Liver (tissue), 3 donors: ENCODE measurements around the gene RPP25L.

Experiments used
- ATF3 ChIP-seq: IDR thresholded peaks from 2 replicates; pipeline ENCODE4 v1.6.1; 2016; ENCODE audit warnings: antibody characterized with exemption
- EGR1 ChIP-seq, 2 donors: IDR thresholded peaks; 2 replicates each; pipeline ENCODE4 v1.6.1; 2016 to 2018; ENCODE audit warnings: antibody characterized with exemption in 2 of 2, low read depth in 2 of 2
- RAD21 ChIP-seq, 2 donors: IDR thresholded peaks; 2 replicates each; pipeline ENCODE4 v1.6.1; 2016; ENCODE audit warnings: antibody characterized with exemption in 2 of 2, mild to moderate bottlenecking in 2 of 2
- SP1 ChIP-seq: IDR thresholded peaks from 2 replicates; pipeline ENCODE4 v1.6.1; 2018; ENCODE audit warnings: antibody characterized with exemption, mild to moderate bottlenecking
- TAF1 ChIP-seq: conservative IDR thresholded peaks from 2 replicates; pipeline ENCODE4 v1.6.1; 2016; ENCODE audit warnings: antibody characterized with exemption, mild to moderate bottlenecking
- TF ChIP-seq, protein P1 (sequence below): fragments of 150-350 bp; IDR thresholded peaks from 2 replicates; pipeline ENCODE4 v1.5.1; 2017; ENCODE audit warnings: improper control_type of control experiment, low read depth, low read length; ENCODE audit not compliant: missing input control
- TF ChIP-seq, protein P2 (sequence below): IDR thresholded peaks from 2 replicates; pipeline ENCODE4 v1.6.1; 2016; ENCODE audit warnings: antibody characterized with exemption
- donor health status: healthy.
- donor health status: healthy.

GRCh38 chr9:34573599-34574325 is 38.1 kb downstream of the RPP25L start:
- TF ChIP-seq, protein P1, sequence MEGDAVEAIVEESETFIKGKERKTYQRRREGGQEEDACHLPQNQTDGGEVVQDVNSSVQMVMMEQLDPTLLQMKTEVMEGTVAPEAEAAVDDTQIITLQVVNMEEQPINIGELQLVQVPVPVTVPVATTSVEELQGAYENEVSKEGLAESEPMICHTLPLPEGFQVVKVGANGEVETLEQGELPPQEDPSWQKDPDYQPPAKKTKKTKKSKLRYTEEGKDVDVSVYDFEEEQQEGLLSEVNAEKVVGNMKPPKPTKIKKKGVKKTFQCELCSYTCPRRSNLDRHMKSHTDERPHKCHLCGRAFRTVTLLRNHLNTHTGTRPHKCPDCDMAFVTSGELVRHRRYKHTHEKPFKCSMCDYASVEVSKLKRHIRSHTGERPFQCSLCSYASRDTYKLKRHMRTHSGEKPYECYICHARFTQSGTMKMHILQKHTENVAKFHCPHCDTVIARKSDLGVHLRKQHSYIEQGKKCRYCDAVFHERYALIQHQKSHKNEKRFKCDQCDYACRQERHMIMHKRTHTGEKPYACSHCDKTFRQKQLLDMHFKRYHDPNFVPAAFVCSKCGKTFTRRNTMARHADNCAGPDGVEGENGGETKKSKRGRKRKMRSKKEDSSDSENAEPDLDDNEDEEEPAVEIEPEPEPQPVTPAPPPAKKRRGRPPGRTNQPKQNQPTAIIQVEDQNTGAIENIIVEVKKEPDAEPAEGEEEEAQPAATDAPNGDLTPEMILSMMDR, result no peak
- TF ChIP-seq SP1, result no peak
- no peak for TF ChIP-seq TAF1
- TF ChIP-seq EGR1 (IDR thresholded peaks at IDR 0.05; ENCODE audit: low read depth in 2 of 2), result no peak
- TF ChIP-seq, protein P2, sequence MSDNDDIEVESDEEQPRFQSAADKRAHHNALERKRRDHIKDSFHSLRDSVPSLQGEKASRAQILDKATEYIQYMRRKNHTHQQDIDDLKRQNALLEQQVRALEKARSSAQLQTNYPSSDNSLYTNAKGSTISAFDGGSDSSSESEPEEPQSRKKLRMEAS, result no peak
- TF ChIP-seq RAD21 (IDR thresholded peaks at IDR 0.05), result no peak
- TF ChIP-seq ATF3, result no peak
